Activated T-helper 17 cell treated with anti-CD3 and anti-CD28 coated beads, Interleukin-2, amount 50 U/mL, for 72 hours (primary cell): Measurements from ENCODE around the gene TROAP. TPM values are rescaled to one million over a fixed set of nuclear protein-coding genes. Genes with fewer than 3 reads are reported as not detected.

Experiments
- ATAC-seq: fragments of 150-1000 bp; cut with Tn5 transposase; replicated peaks from 2 replicates; pipeline ENCODE4 v1.10.0; 2021; ENCODE audit warnings: mild to moderate bottlenecking, moderate library complexity
- H3K27ac Mint-ChIP-seq: one replicate; pipeline ENCODE4 v1.8.0; 2022; ENCODE audit warnings: mixed read lengths
- H3K27me3 Mint-ChIP-seq: one replicate; pipeline ENCODE4 v1.8.0; 2022; ENCODE audit warnings: mixed read lengths
- H3K36me3 Mint-ChIP-seq: one replicate; pipeline ENCODE4 v1.8.0; 2022; ENCODE audit warnings: low read depth, mild to moderate bottlenecking, mixed read lengths
- H3K4me1 Mint-ChIP-seq: one replicate; pipeline ENCODE4 v1.8.0; 2022; ENCODE audit warnings: mixed read lengths
- H3K4me3 Mint-ChIP-seq: one replicate; pipeline ENCODE4 v1.8.0; 2022; ENCODE audit warnings: mild to moderate bottlenecking, mixed read lengths
- H3K9me3 Mint-ChIP-seq: one replicate; pipeline ENCODE4 v1.8.0; 2022; ENCODE audit warnings: mixed read lengths
- total RNA-seq, 2 donors: library from RNA; stranded (reverse); gene quantifications; one replicate each; pipeline ENCODE4 v1.2.3, GENCODE V29; 2022

The TROAP gene
- total RNA-seq, 2 donors from 2014 or later = 53.9 to 56.5 TPM

- no peak for ATAC-seq
- H3K36me3 Mint-ChIP-seq = no peaks in the 10 kb centered on the region
- H3K27me3 Mint-ChIP-seq = peaks cover 31% of the 10 kb centered on the region
- H3K4me3 Mint-ChIP-seq = no peak overlapping the region
- H3K27ac Mint-ChIP-seq = no peak overlapping the region
- no peaks in the 10 kb centered on the region for H3K4me1 Mint-ChIP-seq
- H3K9me3 Mint-ChIP-seq = no peaks in the 10 kb centered on the region
These were observed 32.9 kb downstream of the TROAP start for GRCh38 chr12:49355913-49356312.

DNA sequence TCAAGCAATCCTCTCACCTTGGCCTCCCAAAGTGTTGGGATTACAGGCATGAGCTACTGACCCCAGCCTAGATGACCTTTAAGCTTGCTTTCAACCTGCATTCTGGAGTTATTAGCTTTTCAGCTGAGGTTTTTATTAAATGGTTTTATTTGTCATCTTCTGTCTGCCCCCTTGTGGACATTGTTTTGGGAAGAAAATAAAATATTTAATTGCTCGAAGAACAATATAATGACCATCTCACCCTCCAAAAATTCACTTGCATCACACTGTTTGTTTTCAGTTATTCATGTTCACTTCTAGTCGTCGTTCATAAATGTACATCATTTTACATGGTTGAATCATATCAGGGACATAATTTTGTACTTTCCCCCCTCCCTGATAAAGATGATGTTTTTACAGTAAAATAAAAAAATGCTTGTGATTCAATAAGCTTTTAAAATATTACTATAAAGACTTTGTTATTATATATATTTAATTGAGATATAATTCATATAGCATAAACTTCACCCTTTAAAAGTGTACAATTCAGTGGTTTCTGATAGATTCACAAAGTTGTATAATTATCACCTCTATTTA lies 34.1 kb downstream of the TROAP start:
- H3K27ac Mint-ChIP-seq = no peak overlapping the region
- no peaks in the 10 kb centered on the region for H3K9me3 Mint-ChIP-seq
- H3K36me3 Mint-ChIP-seq = no peaks in the 10 kb centered on the region
- H3K27me3 Mint-ChIP-seq = peaks cover 29% of the 10 kb centered on the region
- no peaks in the 10 kb centered on the region for H3K4me1 Mint-ChIP-seq
- no peak overlapping the region for H3K4me3 Mint-ChIP-seq
- no peak for ATAC-seq

DNA sequence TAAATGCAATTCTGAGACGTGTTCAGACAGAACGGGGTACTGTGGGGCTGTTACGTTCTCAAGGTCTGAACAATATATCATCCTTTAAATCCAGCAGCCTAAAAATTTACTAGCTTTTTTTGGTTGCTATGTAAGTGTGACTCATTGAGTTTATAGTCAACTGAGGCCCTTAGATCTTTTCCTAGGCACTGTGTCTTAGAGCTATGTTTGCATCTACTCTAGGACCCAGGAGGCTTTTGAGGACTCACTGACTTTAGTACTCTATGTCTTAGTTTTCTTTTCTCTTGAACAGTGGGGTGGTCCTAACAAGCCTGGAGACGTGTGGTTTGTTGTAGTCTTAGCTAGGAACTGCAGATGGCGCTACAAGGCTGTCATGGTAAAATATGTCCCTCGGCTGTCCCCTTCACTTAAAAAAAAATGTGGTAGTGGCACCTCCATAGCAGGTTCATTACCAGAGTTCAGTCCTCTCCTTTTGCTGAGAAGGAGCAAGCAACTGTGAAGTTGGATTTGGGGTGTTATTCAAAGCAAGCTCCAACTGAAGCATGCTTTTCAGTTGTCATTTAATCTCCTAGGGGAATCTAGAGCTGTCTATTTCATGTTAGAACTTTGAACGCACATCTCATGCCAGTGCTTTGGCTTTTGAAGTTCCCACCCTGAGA lies 35.6 kb downstream of the TROAP start:
- peak; percentile 76 for ATAC-seq
- H3K36me3 Mint-ChIP-seq = no peaks in the 10 kb centered on the region
- H3K4me3 Mint-ChIP-seq = no peak overlapping the region
- no peaks in the 10 kb centered on the region for H3K4me1 Mint-ChIP-seq
- peaks cover 19% of the 10 kb centered on the region for H3K27me3 Mint-ChIP-seq
- H3K9me3 Mint-ChIP-seq = no peaks in the 10 kb centered on the region
- no peak overlapping the region for H3K27ac Mint-ChIP-seq

DNA sequence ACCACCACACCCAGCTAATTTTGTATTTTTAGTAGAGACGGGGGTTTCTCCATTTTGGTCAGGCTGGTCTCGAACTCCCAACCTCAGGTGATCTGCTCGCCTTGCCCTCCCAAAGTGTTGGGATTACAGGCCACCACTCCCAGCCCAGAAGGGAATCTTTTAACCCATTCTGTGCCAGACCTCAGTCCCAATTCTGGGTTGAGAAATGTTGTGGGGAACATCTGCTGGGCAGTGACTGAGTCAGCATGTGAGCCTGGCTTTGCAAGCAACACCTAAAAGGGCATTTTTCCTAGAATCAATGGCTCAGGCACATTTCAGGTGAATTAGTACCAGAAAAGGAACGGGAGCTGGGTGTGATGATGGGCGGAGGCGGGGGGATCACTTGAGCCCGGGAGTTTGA lies 36.6 kb downstream of the TROAP start:
- no peak for ATAC-seq
- no peaks in the 10 kb centered on the region for H3K36me3 Mint-ChIP-seq
- no peaks in the 10 kb centered on the region for H3K9me3 Mint-ChIP-seq
- peaks cover 15% of the 10 kb centered on the region for H3K27me3 Mint-ChIP-seq
- no peak overlapping the region for H3K27ac Mint-ChIP-seq
- H3K4me1 Mint-ChIP-seq = no peaks in the 10 kb centered on the region
- no peak overlapping the region for H3K4me3 Mint-ChIP-seq

DNA sequence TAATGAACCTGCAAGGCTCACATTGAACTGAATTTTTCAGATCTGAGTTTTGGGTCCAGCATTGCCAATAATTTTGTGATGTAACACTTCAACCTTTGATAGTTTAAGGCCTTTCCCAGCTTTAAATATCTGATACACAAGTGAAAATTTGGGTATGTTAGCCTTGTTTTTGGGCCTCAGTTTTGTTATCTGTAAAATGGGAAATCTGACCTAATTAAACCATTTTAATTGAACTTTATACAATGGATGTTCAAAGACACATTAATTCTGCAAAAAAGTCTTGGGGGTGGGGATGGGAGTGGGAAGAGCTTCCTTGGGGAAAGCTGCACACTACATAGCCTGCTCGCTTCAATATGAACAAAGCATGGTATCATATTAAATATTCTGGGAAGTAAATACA lies 39.0 kb downstream of the TROAP start:
- H3K27ac Mint-ChIP-seq = no peak overlapping the region
- H3K4me3 Mint-ChIP-seq = no peak overlapping the region
- H3K27me3 Mint-ChIP-seq = peaks cover 10% of the 10 kb centered on the region
- peaks cover 5% of the 10 kb centered on the region for H3K4me1 Mint-ChIP-seq
- no peak for ATAC-seq
- no peaks in the 10 kb centered on the region for H3K36me3 Mint-ChIP-seq
- H3K9me3 Mint-ChIP-seq = no peaks in the 10 kb centered on the region

GRCh38 chr12:49364989-49365388 lies 41.9 kb downstream of the TROAP start:
- no peak overlapping the region for H3K27ac Mint-ChIP-seq
- no peak for ATAC-seq
- H3K4me1 Mint-ChIP-seq = peaks cover 24% of the 10 kb centered on the region

DNA sequence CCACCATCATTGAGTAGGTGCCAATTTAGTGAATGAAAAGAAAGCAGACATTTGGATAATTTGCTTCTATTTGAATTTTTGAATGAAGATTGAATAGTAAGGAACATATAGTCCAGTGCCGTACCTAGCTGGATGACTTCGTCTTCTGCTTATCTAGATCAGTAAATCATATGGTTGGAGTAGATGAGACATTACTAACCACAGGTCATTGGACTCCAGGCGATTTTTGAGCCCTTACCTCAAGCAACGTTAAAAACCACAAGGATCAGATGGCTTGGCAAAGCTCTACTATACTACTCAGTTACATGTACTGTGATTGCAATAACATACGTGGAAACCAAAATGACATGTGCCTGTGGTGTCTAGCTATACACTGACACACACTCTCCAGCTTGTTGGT lies 42.5 kb downstream of the TROAP start:
- H3K9me3 Mint-ChIP-seq = no peaks in the 10 kb centered on the region
- no peak for ATAC-seq
- H3K27ac Mint-ChIP-seq = peak overlapping the region; percentile 83
- H3K4me1 Mint-ChIP-seq = peaks cover 24% of the 10 kb centered on the region
- H3K36me3 Mint-ChIP-seq = peaks cover 5% of the 10 kb centered on the region
- H3K4me3 Mint-ChIP-seq = peak overlapping the region; percentile 91
- H3K27me3 Mint-ChIP-seq = no peaks in the 10 kb centered on the region

More at GRCh38 chr12:49364989-49365388, 41.9 kb downstream of the TROAP start:
- peaks cover 5% of the 10 kb centered on the region for H3K36me3 Mint-ChIP-seq
- no peaks in the 10 kb centered on the region for H3K9me3 Mint-ChIP-seq
- no peaks in the 10 kb centered on the region for H3K27me3 Mint-ChIP-seq
- H3K4me3 Mint-ChIP-seq = no peak overlapping the region

GRCh38 chr12:49366096-49366651 lies 43.1 kb downstream of the TROAP start:
- Mint-ChIP-seq H3K36me3 (peaks cover 5% of the 10 kb centered on the region), H3K4me1 (peaks cover 24% of the 10 kb centered on the region), H3K4me3 (peak overlapping the region; percentile 91), H3K27me3 (no peaks in the 10 kb centered on the region), H3K9me3 (no peaks in the 10 kb centered on the region), H3K27ac (peak overlapping the region; percentile 83)
- peak; percentile 14 for ATAC-seq

- Mint-ChIP-seq H3K27ac (peak overlapping the region; percentile 83), H3K4me3 (peak overlapping the region; percentile 91), H3K36me3 (peaks cover 5% of the 10 kb centered on the region), H3K9me3 (no peaks in the 10 kb centered on the region), H3K27me3 (no peaks in the 10 kb centered on the region), H3K4me1 (peaks cover 24% of the 10 kb centered on the region)
- ATAC-seq = peak; percentile 91
These were observed 43.8 kb downstream of the TROAP start for GRCh38 chr12:49366652-49367380.

DNA sequence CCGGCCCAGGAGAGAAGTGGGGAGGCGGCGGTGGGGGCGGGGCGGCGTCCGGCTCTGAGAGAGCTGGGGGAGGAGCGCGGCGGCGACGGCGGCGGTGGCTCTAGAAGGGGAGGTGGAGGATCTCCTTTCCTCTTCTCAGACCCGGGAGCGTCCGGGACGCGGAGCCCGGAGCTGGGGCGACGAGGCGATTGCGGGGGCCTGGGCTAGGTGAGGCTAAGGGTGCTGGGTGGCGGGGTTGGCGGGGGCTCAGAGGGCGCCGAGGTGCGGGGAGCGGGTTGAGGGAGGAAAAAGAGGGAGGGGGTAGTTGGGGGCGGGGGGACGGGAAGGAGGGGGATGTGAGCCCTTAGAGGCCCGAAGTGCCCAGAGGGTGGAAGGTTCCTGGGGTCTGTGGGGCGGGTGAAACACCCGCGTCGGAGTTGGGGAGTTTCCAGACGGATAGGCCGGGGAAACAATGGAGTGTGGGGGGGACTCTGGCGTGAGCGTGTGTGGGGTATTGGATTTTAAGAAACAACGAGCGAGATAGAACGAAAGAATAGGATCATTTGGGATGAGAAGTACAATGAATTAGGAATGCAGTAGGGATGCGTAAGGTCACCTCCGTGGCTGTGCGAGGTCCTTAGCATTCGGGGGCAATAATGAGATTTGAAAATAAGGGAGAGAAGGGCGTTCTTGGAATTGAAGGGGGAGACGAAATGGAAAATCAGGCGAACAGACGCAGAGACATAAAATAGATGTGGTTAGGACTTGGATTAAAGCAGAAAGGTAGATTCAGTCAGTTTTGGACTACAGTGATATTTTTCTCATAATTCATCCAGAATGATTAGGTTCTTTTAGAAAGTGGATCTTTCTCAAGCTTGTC lies 44.6 kb downstream of the TROAP start, which contains the start of gene SPATS2:
TSS of gene SPATS2 (plus strand) at position 82 of the 859 bp plus-strand sequence. CDS start 93,551 bp downstream, outside the sequence.
- Mint-ChIP-seq H3K36me3 (peaks cover 5% of the 10 kb centered on the region), H3K27me3 (no peaks in the 10 kb centered on the region), H3K4me1 (peaks cover 24% of the 10 kb centered on the region), H3K27ac (peak within 1 kb of the TSS; percentile 83), H3K4me3 (peak within 1 kb of the TSS; percentile 91), H3K9me3 (no peaks in the 10 kb centered on the region)
- no peak for ATAC-seq

DNA sequence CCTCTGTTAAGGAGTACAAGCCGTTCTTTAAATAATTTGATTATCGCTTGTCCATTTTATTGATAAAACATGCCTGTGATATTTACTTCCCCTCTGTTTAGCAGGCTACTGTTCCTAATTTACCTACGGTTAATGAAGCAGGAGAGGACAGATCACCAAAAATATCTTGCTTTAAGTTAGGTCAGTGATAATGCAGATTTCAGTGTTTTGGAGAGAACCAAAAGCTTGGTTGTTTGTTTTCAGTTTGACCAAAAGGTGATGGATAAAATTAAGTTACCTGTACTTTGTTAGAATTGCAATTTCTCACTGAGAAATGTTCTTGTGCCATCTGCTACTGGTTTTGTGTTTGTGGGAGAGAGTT lies 45.2 kb downstream of the TROAP start:
- Mint-ChIP-seq H3K27ac (peak overlapping the region; percentile 83), H3K4me1 (peaks cover 24% of the 10 kb centered on the region), H3K27me3 (no peaks in the 10 kb centered on the region), H3K9me3 (no peaks in the 10 kb centered on the region), H3K4me3 (peak overlapping the region; percentile 91), H3K36me3 (peaks cover 5% of the 10 kb centered on the region)
- ATAC-seq = no peak

- H3K4me3 Mint-ChIP-seq = peak overlapping the region; percentile 17
- H3K27ac Mint-ChIP-seq = no peak overlapping the region
- H3K4me1 Mint-ChIP-seq = peaks cover 24% of the 10 kb centered on the region
- no peak for ATAC-seq
- no peaks in the 10 kb centered on the region for H3K9me3 Mint-ChIP-seq
- H3K27me3 Mint-ChIP-seq = no peaks in the 10 kb centered on the region
- H3K36me3 Mint-ChIP-seq = peaks cover 5% of the 10 kb centered on the region
These were observed 46.5 kb downstream of the TROAP start for GRCh38 chr12:49369411-49370145.

- Mint-ChIP-seq H3K27ac (no peak overlapping the region), H3K4me1 (peaks cover 25% of the 10 kb centered on the region), H3K4me3 (no peak overlapping the region), H3K27me3 (no peaks in the 10 kb centered on the region), H3K36me3 (peaks cover 5% of the 10 kb centered on the region), H3K9me3 (no peaks in the 10 kb centered on the region)
- ATAC-seq = no peak
These were observed 47.5 kb downstream of the TROAP start for GRCh38 chr12:49370539-49370938.
